ENCODE measurements around the gene EDA.

Gene EDA

GRCh38 chrX:70026851-70027200 lies 410.9 kb downstream of the EDA start:
- DNase-seq = no peak

GRCh38 chrX:70029863-70030262 lies 413.9 kb downstream of the EDA start:
- DNase-seq = no peak

- DNase-seq = peak in 7 of 14 donors; percentile 1 to 25 (median 6)
These were observed 414.4 kb downstream of the EDA start for GRCh38 chrX:70030301-70030767.

GRCh38 chrX:70032792-70033191 lies 416.9 kb downstream of the EDA start:
- DNase-seq = no peak

- peak in 2 of 14 donors; percentile 7 to 11 for DNase-seq
These were observed 417.6 kb downstream of the EDA start for GRCh38 chrX:70033348-70034051.

- no peak for DNase-seq
These were observed 418.7 kb downstream of the EDA start for GRCh38 chrX:70034646-70035045.

- DNase-seq = no peak
These were observed 422.6 kb downstream of the EDA start for GRCh38 chrX:70038515-70038914.

GRCh38 chrX:70038951-70039350 lies 423.0 kb downstream of the EDA start:
- DNase-seq = no peak

- DNase-seq = no peak
These were observed 423.8 kb downstream of the EDA start for GRCh38 chrX:70039758-70040157.

- no peak for DNase-seq
These were observed 426.1 kb downstream of the EDA start for GRCh38 chrX:70041993-70042392.

GRCh38 chrX:70042399-70043371 lies 426.8 kb downstream of the EDA start:
- no peak for DNase-seq

- no peak for DNase-seq
These were observed 427.8 kb downstream of the EDA start for GRCh38 chrX:70043685-70044084.

- no peak for DNase-seq
These were observed 428.8 kb downstream of the EDA start for GRCh38 chrX:70044541-70045245.

- no peak for DNase-seq
These were observed 431.1 kb downstream of the EDA start for GRCh38 chrX:70046978-70047377.

GRCh38 chrX:70049406-70049805 lies 433.5 kb downstream of the EDA start:
- no peak for DNase-seq

- no peak for DNase-seq
These were observed 434.0 kb downstream of the EDA start, which contains the start of gene AWAT2 for GRCh38 chrX:70049925-70050324. AWAT2 (minus strand) TSS chrX:70049938; CDS start chrX:70049932, 6 bp downstream.

- no peak for DNase-seq
These were observed 437.1 kb downstream of the EDA start for GRCh38 chrX:70052895-70053615.

- no peak for DNase-seq
These were observed 438.5 kb downstream of the EDA start for GRCh38 chrX:70054391-70054790.

- no peak for DNase-seq
These were observed 446.2 kb downstream of the EDA start, which contains the start of gene OTUD6A for GRCh38 chrX:70062076-70062475. OTUD6A (plus strand) TSS chrX:70062457; CDS start chrX:70062525, 68 bp downstream.

- DNase-seq = no peak
These were observed 447.1 kb downstream of the EDA start for GRCh38 chrX:70062961-70063550.

- no peak for DNase-seq
These were observed 450.7 kb downstream of the EDA start for GRCh38 chrX:70066646-70067045.

- no peak for DNase-seq
These were observed 463.4 kb downstream of the EDA start for GRCh38 chrX:70079297-70079696.

All from C1 segment of cervical spinal cord (tissue), 14 donors.